Measurements from ENCODE around the gene KRT85. TPM values are rescaled to one million over a fixed set of nuclear protein-coding genes. Genes with fewer than 3 reads are reported as not detected.

Gene KRT85
- total and polyA plus RNA-seq, 2 donors (not counting 3 experiments of a cell fraction or from before 2014, with no cell fraction given): not detected

DNA sequence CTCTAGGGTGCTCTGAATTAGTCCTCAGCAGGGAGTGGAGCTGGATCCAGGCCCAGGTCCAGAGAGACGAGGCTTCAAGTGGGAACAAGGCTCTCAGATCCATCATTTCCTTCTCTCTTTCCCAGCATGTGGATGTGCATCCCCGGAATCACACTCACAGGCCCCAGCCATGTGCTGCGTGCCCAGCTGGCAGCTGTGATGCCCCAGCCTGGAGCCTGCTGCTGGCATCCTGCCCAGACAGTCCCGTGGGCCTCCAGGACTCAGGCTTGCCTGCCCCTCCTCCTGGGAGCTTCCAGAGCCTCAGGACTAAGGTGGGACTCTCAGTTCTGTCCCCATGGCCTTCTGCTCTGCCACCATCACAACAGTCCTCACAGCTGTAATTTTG, 24.3 kb upstream of the KRT85 start:
- H3K9me3 ChIP-seq (replicated peaks; ENCODE audit: control insufficient read depth, insufficient read depth, low read length): no peaks in the 10 kb centered on the region
- H3K9ac ChIP-seq (replicated peaks; ENCODE audit: extremely low read depth, insufficient read depth, low read length): no peak overlapping the region
- H3K4me1 ChIP-seq (ENCODE audit: control insufficient read depth, extremely low read depth, insufficient read depth, low read length): no peaks in the 10 kb centered on the region
- POLR2A ChIA-PET: interaction anchor here (0.5 kb wide), 1 partner anchor 1242 kb away, joined by 4 read pairs; no protein-coding TSS in a partner anchor
- dilution Hi-C loops (cut with MboI; ENCODE audit: extremely low pct_ligation_motif_present, low sequenced_read_pairs): no loop called here
- CTCF ChIA-PET: interaction anchor here (1.1 to 2.7 kb wide), 6 partner anchors 11 to 589 kb away, joined by 3 to 9 read pairs (median 8); no protein-coding TSS in a partner anchor
- FAIRE-seq (no peak), DNase-seq (ENCODE audit: low read depth, low spot score) (no peak)
- no peak overlapping the region for H3K27ac ChIP-seq (ENCODE audit: insufficient read depth, low read depth, low read length)
- TF ChIP-seq JUN (IDR thresholded peaks at IDR 0.05; ENCODE audit: borderline replicate concordance, insufficient read depth, insufficient read length, low read depth): no peak
- no peak for TF ChIP-seq MYC (IDR thresholded peaks at IDR 0.05; ENCODE audit: low read depth, low read length)
- H3K4me2 ChIP-seq (ENCODE audit: insufficient read depth, low read length): no peak overlapping the region
- peaks cover 0 to 4% of the 10 kb centered on the region in 2 experiments for H3K27me3 ChIP-seq (ENCODE audit: control insufficient read depth in 2 of 2, insufficient read depth in 2 of 2, low read length in 2 of 2)
- no TSS peak for BruUV-seq (replicated peaks)
- H3K79me2 ChIP-seq (ENCODE audit: control insufficient read depth, insufficient read depth, low read length): no peaks in the 10 kb centered on the region
- no peak overlapping the region for H3K4me3 ChIP-seq (replicated peaks in 1 of 3; ENCODE audit: insufficient read depth in 1 of 3, low read depth in 1 of 3, low read length in 3 of 3)
- H3K9me1 ChIP-seq (replicated peaks; ENCODE audit: control insufficient read depth, extremely low read depth, insufficient read depth, low read length): no peaks in the 10 kb centered on the region
- H2AFZ ChIP-seq (ENCODE audit: low read depth, low read length): no peak overlapping the region
- H4K20me1 ChIP-seq (replicated peaks; ENCODE audit: control insufficient read depth, extremely low read depth, insufficient read depth, low read length): no peaks in the 10 kb centered on the region
- intact Hi-C loops (cut with micrococcal nuclease): loop anchor here (5.0 kb wide), 1 partner anchor 481 kb away; no protein-coding TSS in a partner anchor
- H3K36me3 ChIP-seq (ENCODE audit: control insufficient read depth in 2 of 2, extremely low read depth in 1 of 2, insufficient read depth in 2 of 2, low read length in 2 of 2): no peaks in the 10 kb centered on the region

GRCh38 chr12:52390739-52391617, 23.7 kb upstream of the KRT85 start:
- Histone ChIP-seq H3K27ac (ENCODE audit: insufficient read depth, low read depth, low read length) (no peak overlapping the region), H4K20me1 (replicated peaks; ENCODE audit: control insufficient read depth, extremely low read depth, insufficient read depth, low read length) (no peaks in the 10 kb centered on the region), H3K9ac (replicated peaks; ENCODE audit: extremely low read depth, insufficient read depth, low read length) (no peak overlapping the region), H3K36me3 (ENCODE audit: control insufficient read depth in 2 of 2, extremely low read depth in 1 of 2, insufficient read depth in 2 of 2, low read length in 2 of 2) (no peaks in the 10 kb centered on the region), H3K4me3 (replicated peaks in 1 of 3; ENCODE audit: insufficient read depth in 1 of 3, low read depth in 1 of 3, low read length in 3 of 3) (no peak overlapping the region), H3K27me3 (ENCODE audit: control insufficient read depth in 2 of 2, insufficient read depth in 2 of 2, low read length in 2 of 2) (peaks cover 0 to 4% of the 10 kb centered on the region in 2 experiments), H3K4me1 (ENCODE audit: control insufficient read depth, extremely low read depth, insufficient read depth, low read length) (no peaks in the 10 kb centered on the region), H3K4me2 (ENCODE audit: insufficient read depth, low read length) (no peak overlapping the region), H2AFZ (ENCODE audit: low read depth, low read length) (no peak overlapping the region), H3K9me1 (replicated peaks; ENCODE audit: control insufficient read depth, extremely low read depth, insufficient read depth, low read length) (no peaks in the 10 kb centered on the region), H3K79me2 (ENCODE audit: control insufficient read depth, insufficient read depth, low read length) (no peaks in the 10 kb centered on the region), H3K9me3 (replicated peaks; ENCODE audit: control insufficient read depth, insufficient read depth, low read length) (no peaks in the 10 kb centered on the region)
- dilution Hi-C loops (cut with MboI; ENCODE audit: extremely low pct_ligation_motif_present, low sequenced_read_pairs): no loop called here
- FAIRE-seq: no peak
- intact Hi-C loops (cut with micrococcal nuclease): loop anchor here (5.0 kb wide), 1 partner anchor 481 kb away; no protein-coding TSS in a partner anchor
- no TSS peak for BruUV-seq (replicated peaks)
- peak; percentile 5 for DNase-seq (ENCODE audit: low read depth, low spot score)
- CTCF ChIA-PET: interaction anchor here (0.6 to 2.7 kb wide), 7 partner anchors 11 to 490 kb away, joined by 4 to 9 read pairs (median 7); no protein-coding TSS in a partner anchor
- no peak for TF ChIP-seq JUN (IDR thresholded peaks at IDR 0.05; ENCODE audit: borderline replicate concordance, insufficient read depth, insufficient read length, low read depth)
- no peak for TF ChIP-seq POLR2A (IDR thresholded peaks at IDR 0.05; ENCODE audit: low read depth, low read length)
- TF ChIP-seq MYC (IDR thresholded peaks at IDR 0.05; ENCODE audit: low read depth, low read length): no peak
- no peak for TF ChIP-seq MAX (IDR thresholded peaks at IDR 0.05; ENCODE audit: insufficient read depth, insufficient read length)
- TF ChIP-seq EZH2 (IDR thresholded peaks at IDR 0.05; ENCODE audit: borderline replicate concordance, low read depth, low read length, severe bottlenecking): no peak
- no peak for TF ChIP-seq POLR2AphosphoS5 (IDR thresholded peaks at IDR 0.05; ENCODE audit: insufficient read depth, low read depth, low read length)
- TF ChIP-seq CTCF (IDR thresholded peaks at IDR 0.05; ENCODE audit: extremely low read depth in 1 of 2, insufficient read depth in 1 of 2, low read depth in 1 of 2, low read length in 2 of 2): peak; percentile 38 to 53
- TF ChIP-seq GATA2 (IDR thresholded peaks at IDR 0.05; ENCODE audit: insufficient read depth, insufficient read length, low read depth, low read length): no peak
- POLR2A ChIA-PET: interaction anchor here (0.5 kb wide), 1 partner anchor 1243 kb away, joined by 4 read pairs; no protein-coding TSS in a partner anchor

All from endothelial cell of umbilical vein (primary cell).